ENCODE results near the gene DLGAP1. TPM values are rescaled to one million over a fixed set of nuclear protein-coding genes. Genes with fewer than 3 reads are reported as not detected.
"Not testable (repeated sequence)": the region's sequence is repeated elsewhere in the genome, so short reads cannot be mapped to it uniquely, and the experiment has no call there.

The DLGAP1 gene
- total RNA-seq, 6 experiments from 2014 or later, result 0.19 to 1.3 (median 0.62) TPM

- Mint-ChIP-seq H3K4me3 (no peak overlapping the region), H3K36me3 (ENCODE audit: low read depth) (peaks cover 5% of the 10 kb centered on the region; the same call in 1 of the 2 replicates), H3K27me3 (ENCODE audit: insufficient read depth) (peaks cover 4% of the 10 kb centered on the region; the same call in 1 of the 2 replicates), H3K9me3 (no peaks in the 10 kb centered on the region), H3K27ac (no peak overlapping the region), H3K4me1 (ENCODE audit: low read depth) (peaks cover 59% of the 10 kb centered on the region)
- DNase-seq, result no peak
- no peak for TF ChIP-seq CTCF (IDR thresholded peaks at IDR 0.05)
Measured at GRCh38 chr18:3581890-3582289, 873.2 kb downstream of the DLGAP1 start.

- peaks cover 49% of the 10 kb centered on the region for H3K4me1 Mint-ChIP-seq (ENCODE audit: low read depth)
- H3K27me3 Mint-ChIP-seq (ENCODE audit: insufficient read depth); H3K27ac Mint-ChIP-seq; H3K9me3 Mint-ChIP-seq; H3K36me3 Mint-ChIP-seq (ENCODE audit: low read depth); DNase-seq; H3K4me3 Mint-ChIP-seq: not testable (repeated sequence)
Measured at GRCh38 chr18:3580523-3581025, 874.5 kb downstream of the DLGAP1 start.

- Mint-ChIP-seq H3K36me3 (ENCODE audit: low read depth) (peaks cover 5% of the 10 kb centered on the region; the same call in 1 of the 2 replicates), H3K9me3 (no peaks in the 10 kb centered on the region), H3K27me3 (ENCODE audit: insufficient read depth) (no peaks in the 10 kb centered on the region), H3K4me3 (peak overlapping the region; percentile 62), H3K27ac (peak overlapping the region; percentile 73), H3K4me1 (ENCODE audit: low read depth) (peaks cover 41% of the 10 kb centered on the region)
- no peak for TF ChIP-seq CTCF (IDR thresholded peaks at IDR 0.05)
- DNase-seq, result peak; percentile 85
Measured at GRCh38 chr18:3579701-3580100, 875.4 kb downstream of the DLGAP1 start.

GRCh38 chr18:3578621-3579020, 876.5 kb downstream of the DLGAP1 start:
- no peaks in the 10 kb centered on the region for H3K27me3 Mint-ChIP-seq (ENCODE audit: insufficient read depth)
- peaks cover 5% of the 10 kb centered on the region; the same call in 1 of the 2 replicates for H3K36me3 Mint-ChIP-seq (ENCODE audit: low read depth)

GRCh38 chr18:3577281-3577855, 877.7 kb downstream of the DLGAP1 start:
- Mint-ChIP-seq H3K27ac (no peak overlapping the region), H3K27me3 (ENCODE audit: insufficient read depth) (no peaks in the 10 kb centered on the region), H3K9me3 (no peaks in the 10 kb centered on the region), H3K36me3 (ENCODE audit: low read depth) (peaks cover 5% of the 10 kb centered on the region; the same call in 1 of the 2 replicates), H3K4me1 (ENCODE audit: low read depth) (peaks cover 32% of the 10 kb centered on the region), H3K4me3 (no peak overlapping the region)
- no peak for DNase-seq
- no peak for TF ChIP-seq CTCF (IDR thresholded peaks at IDR 0.05)

More at GRCh38 chr18:3578621-3579020, 876.5 kb downstream of the DLGAP1 start:
- H3K9me3 Mint-ChIP-seq, result no peaks in the 10 kb centered on the region
- TF ChIP-seq CTCF (IDR thresholded peaks at IDR 0.05), result no peak
- H3K27ac Mint-ChIP-seq, result no peak overlapping the region
- H3K4me1 Mint-ChIP-seq (ENCODE audit: low read depth), result peaks cover 40% of the 10 kb centered on the region
- H3K4me3 Mint-ChIP-seq, result no peak overlapping the region
- DNase-seq, result no peak

- no peak for DNase-seq
- H3K9me3 Mint-ChIP-seq, result no peaks in the 10 kb centered on the region
- H3K27ac Mint-ChIP-seq, result no peak overlapping the region
- TF ChIP-seq CTCF (IDR thresholded peaks at IDR 0.05), result no peak
- H3K4me1 Mint-ChIP-seq (ENCODE audit: low read depth), result peaks cover 6% of the 10 kb centered on the region; the same call in 1 of the 2 replicates
- H3K36me3 Mint-ChIP-seq (ENCODE audit: low read depth), result peaks cover 5% of the 10 kb centered on the region; the same call in 1 of the 2 replicates
- H3K27me3 Mint-ChIP-seq (ENCODE audit: insufficient read depth), result no peaks in the 10 kb centered on the region; the same call in 1 of the 2 replicates
- H3K4me3 Mint-ChIP-seq, result no peak overlapping the region
Measured at GRCh38 chr18:3572761-3573160, 882.3 kb downstream of the DLGAP1 start.

Measured in HFFc6 (cell line).